Hematopoietic multipotent progenitor cell treated with erythropoietin and hydrocortisone succinate and interleukin-3 and kit ligand, for 8 days (in vitro differentiated cells): ENCODE measurements around the gene CRACR2B.
A peak's percentile ranks its signal among the peaks of the same experiment; 100 is the strongest.

ENCODE experiments used
- DNase-seq: peaks from one replicate; pipeline ENCODE4 v3.0.0-alpha.2; 2015

The CRACR2B gene

DNA sequence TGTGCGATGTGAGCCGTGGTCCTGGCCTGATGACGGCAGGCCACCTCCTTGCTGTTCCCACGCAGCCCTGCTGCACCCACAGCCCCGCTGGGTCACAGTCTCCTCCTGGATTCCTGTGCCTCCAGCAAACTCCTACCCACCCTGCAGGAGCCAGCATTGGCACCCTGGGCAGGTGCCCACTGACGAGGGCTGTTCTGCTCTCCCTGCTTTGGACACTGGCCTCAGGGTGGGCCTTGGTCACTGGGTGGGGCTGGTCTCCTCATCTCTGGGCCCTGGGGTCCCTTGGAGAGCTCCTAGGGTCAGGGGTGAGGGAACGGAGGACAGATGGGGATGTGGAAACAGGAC, 27.6 kb downstream of the CRACR2B start:
- no peak for DNase-seq

- no peak for DNase-seq
These were observed 28.1 kb downstream of the CRACR2B start for GRCh38 chr11:855796-856195.

- DNase-seq: no peak
These were observed 28.7 kb downstream of the CRACR2B start for GRCh38 chr11:856397-856796.

- no peak for DNase-seq
These were observed 30.5 kb downstream of the CRACR2B start for GRCh38 chr11:858053-858761.

GRCh38 chr11:858762-859339, 31.1 kb downstream of the CRACR2B start:
- no peak for DNase-seq

GRCh38 chr11:859394-860131, 31.8 kb downstream of the CRACR2B start:
- peak; percentile 95 for DNase-seq

GRCh38 chr11:860234-861104, 32.8 kb downstream of the CRACR2B start:
- DNase-seq: peak; percentile 45

DNA sequence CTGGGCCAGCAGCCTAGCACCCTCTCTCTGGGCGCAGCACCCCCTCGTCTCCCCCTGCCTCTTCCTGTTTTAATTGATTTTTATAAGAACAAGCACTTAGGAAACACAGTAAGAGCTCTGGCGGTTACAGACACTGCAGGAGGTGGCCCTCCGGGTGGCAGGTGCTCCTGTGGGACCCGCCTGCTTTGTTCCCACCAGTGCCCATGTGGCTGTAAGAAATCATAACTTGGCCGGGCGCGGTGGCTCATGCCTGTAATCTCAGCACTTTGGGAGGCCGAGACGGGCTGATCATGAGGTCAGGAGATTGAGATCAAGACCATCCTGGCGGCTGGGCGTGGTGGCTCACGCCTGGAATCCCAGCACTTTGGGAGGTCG, 33.4 kb downstream of the CRACR2B start:
- DNase-seq: no peak

GRCh38 chr11:862081-862661, 34.5 kb downstream of the CRACR2B start:
- peak; percentile 89 for DNase-seq

- no peak for DNase-seq
These were observed 34.9 kb downstream of the CRACR2B start for GRCh38 chr11:862696-863022.

DNA sequence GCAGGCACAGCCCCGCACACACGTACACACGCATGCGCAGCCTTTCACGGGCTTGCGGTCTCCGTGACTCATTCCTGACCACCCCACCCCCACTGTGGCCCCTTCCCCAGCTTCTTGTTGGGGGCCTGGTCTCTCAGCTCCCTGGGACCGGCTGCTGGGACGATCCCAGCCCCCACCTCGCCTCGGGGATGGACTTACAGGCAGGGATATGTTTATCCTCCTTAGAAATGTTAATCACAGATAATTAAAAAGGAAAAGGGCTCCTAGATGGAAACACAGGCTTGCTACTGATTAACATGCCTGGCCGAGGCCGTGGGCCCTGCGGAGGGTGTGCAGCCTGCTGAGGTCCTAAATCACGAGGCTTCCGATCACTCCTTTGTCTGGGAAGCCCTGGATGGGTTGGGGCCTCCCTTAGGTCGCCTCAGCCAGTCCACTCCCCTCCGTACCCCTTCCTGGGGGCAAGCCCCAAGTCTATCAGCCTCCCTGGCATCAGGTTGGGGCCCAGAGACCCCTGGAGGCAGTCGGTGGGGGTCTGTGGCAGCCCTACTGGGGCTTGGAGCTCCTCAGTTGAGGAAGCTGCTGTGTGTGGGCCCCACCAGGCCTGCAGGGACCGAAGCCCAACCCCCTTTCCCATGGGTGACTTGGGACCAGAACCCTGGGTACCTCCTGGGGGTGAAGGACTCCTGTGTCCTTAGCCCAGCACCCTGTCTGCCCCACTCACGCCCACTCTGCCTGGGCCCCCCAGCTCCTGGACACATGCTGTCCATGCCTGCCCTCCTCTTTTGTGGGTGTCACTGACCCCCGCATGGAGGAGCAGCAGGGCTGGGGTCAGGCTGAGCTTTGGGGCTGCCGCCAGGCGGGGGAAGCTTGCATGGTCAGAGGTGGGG, 35.5 kb downstream of the CRACR2B start:
- no peak for DNase-seq

DNA sequence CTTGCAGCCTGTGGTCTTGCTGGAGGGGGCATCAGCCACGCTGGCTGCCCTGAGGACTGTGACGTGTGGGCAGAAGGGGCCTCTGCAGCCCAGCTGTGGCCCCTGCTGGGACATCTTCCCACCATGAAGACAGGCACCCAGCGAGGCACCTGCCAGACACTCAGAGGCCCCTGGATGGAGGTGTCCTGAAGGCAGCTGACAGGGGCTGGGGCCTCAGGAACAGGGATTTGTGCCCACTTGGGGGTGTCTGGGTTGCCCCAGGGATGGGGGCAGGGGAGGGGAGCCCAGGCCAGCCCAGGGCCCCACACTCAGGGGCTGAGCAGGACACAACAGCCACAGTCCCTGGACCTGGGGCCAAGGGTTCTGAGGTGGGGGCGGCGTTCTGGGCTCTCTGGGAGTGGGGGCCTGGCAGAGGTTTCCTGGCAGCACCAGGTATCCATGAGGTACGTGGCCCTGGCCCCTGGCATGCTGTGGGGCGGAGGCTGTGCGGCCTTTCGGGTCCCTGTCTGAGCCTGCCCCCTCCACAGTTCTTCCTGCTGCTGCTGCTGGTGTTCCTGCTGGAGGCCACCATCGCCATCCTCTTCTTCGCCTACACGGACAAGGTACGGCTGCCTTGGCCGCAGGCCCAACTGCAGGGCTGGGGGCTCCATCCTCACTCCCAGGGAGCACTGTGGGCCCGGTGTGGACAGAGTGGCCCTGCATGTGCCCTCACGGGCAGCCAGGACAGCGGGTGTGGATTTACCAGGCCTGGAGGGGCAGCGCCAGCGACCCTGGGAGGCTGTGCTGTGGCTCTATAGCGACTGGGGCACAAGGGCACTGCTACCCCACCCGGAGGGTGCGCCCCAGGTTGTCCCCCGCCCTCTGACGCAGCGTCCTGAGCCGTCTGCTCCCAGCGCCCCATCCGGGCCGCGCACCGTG, 36.5 kb downstream of the CRACR2B start:
- DNase-seq: no peak

DNA sequence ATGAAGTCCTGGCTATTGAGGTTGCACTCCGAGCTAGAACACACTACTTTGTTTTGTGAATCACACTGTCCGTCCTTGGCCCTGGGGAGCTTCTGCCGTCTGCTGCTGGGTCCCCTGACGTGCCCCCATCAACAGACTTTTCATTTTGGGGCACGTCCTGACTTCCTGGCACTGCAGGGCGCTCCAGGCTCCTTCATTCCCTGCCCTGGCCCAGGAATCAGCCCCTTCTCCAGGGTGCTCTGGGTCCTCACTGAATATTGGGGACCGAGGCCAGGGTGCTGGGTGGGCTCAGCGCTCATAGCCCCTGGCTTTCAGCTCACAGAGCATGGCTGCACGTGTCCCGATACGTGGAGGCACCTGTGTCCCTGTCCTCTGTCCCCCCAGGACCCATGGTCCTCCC, 37.2 kb downstream of the CRACR2B start:
- DNase-seq: no peak

- DNase-seq: no peak
These were observed 38.0 kb downstream of the CRACR2B start for GRCh38 chr11:865462-866430.

DNA sequence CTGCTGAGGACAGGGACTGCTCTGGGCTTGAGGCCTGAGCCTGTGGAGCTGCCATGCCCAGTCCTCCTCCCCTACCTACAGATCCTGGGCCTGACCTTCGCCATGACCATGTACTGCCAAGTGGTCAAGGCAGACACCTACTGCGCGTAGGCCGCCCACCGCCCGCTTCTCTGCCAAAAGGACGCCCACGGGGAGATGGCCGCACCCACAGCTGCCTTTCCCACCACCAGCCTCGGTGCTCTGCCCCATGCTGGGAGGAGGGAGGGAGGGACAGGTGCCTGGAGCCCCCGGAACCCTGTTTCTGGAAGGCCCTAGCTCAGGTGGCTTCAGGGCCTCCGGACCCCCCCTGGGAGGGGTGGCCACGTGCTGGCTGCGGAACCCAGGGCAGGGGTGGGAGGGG, 38.8 kb downstream of the CRACR2B start:
- no peak for DNase-seq

- no peak for DNase-seq
These were observed 40.2 kb downstream of the CRACR2B start for GRCh38 chr11:867856-868358.

DNA sequence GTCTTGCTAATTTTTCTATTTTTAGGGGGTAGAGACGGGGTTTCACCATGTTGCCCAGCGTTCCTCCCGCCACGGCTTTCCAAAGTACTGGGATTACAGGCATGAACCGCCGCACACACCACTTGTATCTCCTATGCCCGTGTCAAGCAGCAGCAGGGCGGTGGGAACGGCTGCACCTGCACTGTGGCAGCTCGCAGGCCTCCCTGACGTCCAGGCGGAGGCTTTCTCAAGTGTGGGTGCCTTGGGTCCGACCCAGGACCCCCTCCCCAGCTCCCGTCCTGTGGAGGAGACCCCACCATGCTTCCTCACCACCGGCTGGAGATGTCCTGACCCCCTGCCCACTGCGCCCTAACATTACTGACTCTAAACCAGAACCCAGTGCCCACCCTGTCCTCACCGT, 40.7 kb downstream of the CRACR2B start:
- DNase-seq: no peak

DNA sequence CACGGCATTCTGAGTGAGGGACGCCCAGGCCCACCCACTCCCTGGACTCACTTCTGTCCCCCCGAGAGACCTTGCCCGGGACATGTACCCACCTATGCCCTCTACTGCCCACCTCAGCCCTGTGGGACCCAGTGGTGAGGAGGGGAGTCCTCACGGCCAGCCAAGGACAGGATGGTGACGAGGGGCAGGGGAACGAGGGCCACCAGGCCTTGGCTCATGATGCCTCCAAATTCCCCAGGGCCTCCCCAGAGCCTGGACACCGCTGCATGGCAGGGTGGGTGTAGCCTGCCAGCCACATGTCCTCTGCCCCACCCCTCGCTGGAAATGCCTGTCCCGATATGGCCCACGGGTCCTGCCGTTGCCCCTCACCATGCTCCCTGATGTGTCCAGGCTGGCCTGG, 41.1 kb downstream of the CRACR2B start:
- no peak for DNase-seq

- no peak for DNase-seq
These were observed 41.8 kb downstream of the CRACR2B start for GRCh38 chr11:869399-870126.
